Gastroesophageal sphincter (tissue), 3 donors: Measurements from ENCODE around the gene RAB35.

Source experiments
- POLR2AphosphoS5 ChIP-seq: sonication (generic); formaldehyde crosslinking; IDR thresholded peaks from one replicate; pipeline ENCODE4 v1.6.1; 2017; ENCODE audit warnings: antibody characterized with exemption
- TF ChIP-seq, protein P1 (sequence below), 4 experiments: fragments of 200-600 bp in 2 of 4; fragments of 450-650 bp in 2 of 4; sonication (generic) in 1 of 4; IDR thresholded peaks; one replicate each; pipeline ENCODE4 v1.5.1; 2017 to 2019; ENCODE audit warnings: antibody characterized with exemption in 4 of 4, mild to moderate bottlenecking in 2 of 4, moderate library complexity in 2 of 4

DNA sequence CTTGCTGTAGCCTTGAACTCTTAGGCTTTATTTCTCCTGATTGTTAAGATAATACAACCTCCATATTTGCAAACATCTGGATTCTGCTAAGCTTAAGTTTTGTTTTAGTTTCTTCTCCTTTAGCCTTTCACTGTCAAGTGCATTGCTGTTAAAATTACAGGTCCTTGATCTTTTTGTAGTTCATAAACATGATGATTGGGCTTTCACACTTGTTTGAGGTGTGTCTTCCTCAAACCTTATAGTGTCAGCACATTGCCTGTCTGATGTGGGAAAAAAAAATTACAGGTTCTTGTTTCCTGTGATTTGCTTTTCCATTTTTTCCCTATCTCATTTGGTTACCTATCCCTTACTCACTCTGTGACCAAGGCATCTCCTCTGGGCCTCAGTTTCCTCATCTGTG lies 68.3 kb downstream of the RAB35 start:
- TF ChIP-seq, protein P1, sequence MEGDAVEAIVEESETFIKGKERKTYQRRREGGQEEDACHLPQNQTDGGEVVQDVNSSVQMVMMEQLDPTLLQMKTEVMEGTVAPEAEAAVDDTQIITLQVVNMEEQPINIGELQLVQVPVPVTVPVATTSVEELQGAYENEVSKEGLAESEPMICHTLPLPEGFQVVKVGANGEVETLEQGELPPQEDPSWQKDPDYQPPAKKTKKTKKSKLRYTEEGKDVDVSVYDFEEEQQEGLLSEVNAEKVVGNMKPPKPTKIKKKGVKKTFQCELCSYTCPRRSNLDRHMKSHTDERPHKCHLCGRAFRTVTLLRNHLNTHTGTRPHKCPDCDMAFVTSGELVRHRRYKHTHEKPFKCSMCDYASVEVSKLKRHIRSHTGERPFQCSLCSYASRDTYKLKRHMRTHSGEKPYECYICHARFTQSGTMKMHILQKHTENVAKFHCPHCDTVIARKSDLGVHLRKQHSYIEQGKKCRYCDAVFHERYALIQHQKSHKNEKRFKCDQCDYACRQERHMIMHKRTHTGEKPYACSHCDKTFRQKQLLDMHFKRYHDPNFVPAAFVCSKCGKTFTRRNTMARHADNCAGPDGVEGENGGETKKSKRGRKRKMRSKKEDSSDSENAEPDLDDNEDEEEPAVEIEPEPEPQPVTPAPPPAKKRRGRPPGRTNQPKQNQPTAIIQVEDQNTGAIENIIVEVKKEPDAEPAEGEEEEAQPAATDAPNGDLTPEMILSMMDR (IDR thresholded peaks at IDR 0.05): no peak
- TF ChIP-seq POLR2AphosphoS5: no peak
